CD4-positive, alpha-beta T cell (primary cell): Measurements from ENCODE around the gene MRPS11. TPM values are rescaled to one million over a fixed set of nuclear protein-coding genes. Genes with fewer than 3 reads are reported as not detected.
A peak's percentile ranks its signal among the peaks of the same experiment; 100 is the strongest.

Source experiments
- ATAC-seq: fragments of 200-7000 bp; cut with Tn5 transposase; one replicate; pipeline ENCODE4 v1.10.0; 2022; ENCODE audit warnings: mild to moderate bottlenecking; ENCODE audit not compliant: poor library complexity
- CTCF ChIA-PET: fragments of 350-600 bp; sonication (Branson Sonifier 250); formaldehyde crosslinking; loops from one replicate; lab custom pipeline; 2021; ENCODE audit warnings: antibody characterized with exemption, inconsistent platforms; lab: Charles Lee
- POLR2A ChIA-PET: fragments of 350-600 bp; sonication (Branson Sonifier 250); formaldehyde crosslinking; loops from one replicate; lab custom pipeline; 2021; ENCODE audit warnings: antibody characterized with exemption, inconsistent platforms; lab: Charles Lee
- DNase-seq, 14 experiments: peaks; one replicate each; pipeline ENCODE4 v3.0.0-alpha.2; 2013 to 2020; ENCODE audit warnings: mixed read lengths in 2 of 14
- H3K27ac ChIP-seq, 2 donors: one replicate each; pipeline versions ENCODE4 v1.5.1 to v1.7.0; 2013; ENCODE audit warnings: low read length in 2 of 2, low read depth in 1 of 2, mild to moderate bottlenecking in 1 of 2
- H3K27me3 ChIP-seq, 2 experiments: 1 replicate in 1 of 2; 2 replicates in 1 of 2; pipeline versions ENCODE4 v1.6.1 to v1.7.0; 2013; ENCODE audit warnings: low read length in 2 of 2, control low read depth in 1 of 2, mild to moderate bottlenecking in 1 of 2, moderate library complexity in 1 of 2; ENCODE audit not compliant: insufficient read depth in 2 of 2, control insufficient read depth in 1 of 2
- H3K36me3 ChIP-seq: one replicate; pipeline ENCODE4 v1.6.1; 2013; ENCODE audit warnings: low read length, control low read depth; ENCODE audit not compliant: insufficient read depth
- H3K4me1 ChIP-seq: one replicate; pipeline ENCODE4 v1.6.1; 2013; ENCODE audit warnings: low read length, control low read depth; ENCODE audit not compliant: insufficient read depth
- H3K4me3 ChIP-seq: one replicate; pipeline ENCODE4 v1.5.1; 2013; ENCODE audit warnings: mild to moderate bottlenecking, low read length, moderate library complexity
- H3K9me3 ChIP-seq, 2 experiments: 1 replicate in 1 of 2; 2 replicates in 1 of 2; pipeline versions ENCODE4 v1.6.1 to v1.7.0; 2013; ENCODE audit warnings: low read length in 2 of 2, mild to moderate bottlenecking in 2 of 2, control low read depth in 1 of 2, moderate library complexity in 1 of 2; ENCODE audit not compliant: control insufficient read depth in 1 of 2, insufficient read depth in 1 of 2
- H3K27ac Mint-ChIP-seq: one replicate; pipeline ENCODE4 v1.8.0; 2020; ENCODE audit warnings: mixed read lengths
- H3K27me3 Mint-ChIP-seq: one replicate; pipeline ENCODE4 v1.8.0; 2021; ENCODE audit warnings: mixed read lengths
- H3K36me3 Mint-ChIP-seq: one replicate; pipeline ENCODE4 v1.8.0; 2021; ENCODE audit warnings: low read depth, mixed read lengths
- H3K4me1 Mint-ChIP-seq: one replicate; pipeline ENCODE4 v1.8.0; 2021; ENCODE audit warnings: low read depth, mixed read lengths
- H3K4me3 Mint-ChIP-seq: one replicate; pipeline ENCODE4 v1.8.0; 2020; ENCODE audit warnings: mild to moderate bottlenecking, mixed read lengths
- H3K9me3 Mint-ChIP-seq: one replicate; pipeline ENCODE4 v1.8.0; 2020; ENCODE audit warnings: mixed read lengths
- CTCF ChIP-seq: fragments of 200-600 bp; IDR thresholded peaks from one replicate; pipeline ENCODE4 v1.8.0; 2022; ENCODE audit warnings: antibody characterized with exemption, mild to moderate bottlenecking
- intact Hi-C, 2 experiments: fragments of 100-400 bp; cut with DNase I in 1 of 2; cut with micrococcal nuclease in 1 of 2; formaldehyde crosslinking; loops; one replicate each; pipeline versions ENCODE4 v1.15.1 to v1.9.0; 2023 to 2025; cut with DNase I, micrococcal nuclease
- total RNA-seq, 174 experiments: library from RNA in 2 of 174; stranded (reverse) in 2 of 174; gene quantifications; one replicate each; pipeline ENCODE4 v1.2.3 and lab custom pipeline; 2021 to 2026

Gene MRPS11
- total RNA-seq, 2 experiments from 2014 or later = 8.0 to 8.4 TPM

- Mint-ChIP-seq H3K27ac (no peak overlapping the region), H3K9me3 (no peaks in the 10 kb centered on the region), H3K27me3 (peaks cover 4% of the 10 kb centered on the region), H3K4me1 (peaks cover 9% of the 10 kb centered on the region), H3K4me3 (no peak overlapping the region), H3K36me3 (peaks cover 21% of the 10 kb centered on the region)
- Histone ChIP-seq H3K4me3 (no peak overlapping the region), H3K27me3 (no peaks in the 10 kb centered on the region), H3K36me3 (peaks cover 24% of the 10 kb centered on the region), H3K27ac (no peak overlapping the region), H3K4me1 (peaks cover 12% of the 10 kb centered on the region), H3K9me3 (no peaks in the 10 kb centered on the region)
- ATAC-seq (no peak), DNase-seq (no peak)
- no peak for TF ChIP-seq CTCF
- ChIA-PET CTCF (interaction anchor here (1.1 to 1.2 kb wide), 2 partner anchors 11 kb away, joined by 3 read pairs; no protein-coding TSS in a partner anchor), POLR2A (interaction anchor here (2.4 kb wide), 1 partner anchor 13 kb away, joined by 10 read pairs; the partner anchor contains the start of genes MRPL46 and MRPS11)
- intact Hi-C loops = no loop called here
These were observed 13.3 kb upstream of the MRPS11 start for GRCh38 chr15:88454236-88454635.

GRCh38 chr15:88454867-88455810, 12.4 kb upstream of the MRPS11 start:
- ChIA-PET CTCF (interaction anchor here (1.1 to 1.2 kb wide), 2 partner anchors 11 to 12 kb away, joined by 3 read pairs; no protein-coding TSS in a partner anchor), POLR2A (interaction anchor here (2.4 kb wide), 1 partner anchor 12 kb away, joined by 10 read pairs; the partner anchor contains the start of genes MRPL46 and MRPS11)
- no peaks in the 10 kb centered on the region for H3K9me3 ChIP-seq
- Mint-ChIP-seq H3K4me3 (no peak overlapping the region), H3K27me3 (peaks cover under 1% of the 10 kb centered on the region), H3K27ac (no peak overlapping the region), H3K9me3 (no peaks in the 10 kb centered on the region), H3K36me3 (peaks cover 30% of the 10 kb centered on the region), H3K4me1 (peaks cover 6% of the 10 kb centered on the region)
- DNase-seq (peak in 13 of 14 experiments; percentile 9 to 69 (median 24)), ATAC-seq (peak; percentile 90)
- H3K4me1 ChIP-seq = peaks cover 9% of the 10 kb centered on the region
- no peaks in the 10 kb centered on the region for H3K27me3 ChIP-seq
- no peak overlapping the region for H3K4me3 ChIP-seq
- TF ChIP-seq CTCF = peak; percentile 58
- intact Hi-C loops = no loop called here
- H3K36me3 ChIP-seq = peaks cover 33% of the 10 kb centered on the region
- no peak overlapping the region for H3K27ac ChIP-seq

GRCh38 chr15:88456733-88457132, 10.8 kb upstream of the MRPS11 start:
- CTCF ChIA-PET = interaction anchor here (1.0 kb wide), 1 partner anchor 11 kb away, joined by 3 read pairs; no protein-coding TSS in a partner anchor
- Histone ChIP-seq H3K4me3 (no peak overlapping the region), H3K9me3 (no peaks in the 10 kb centered on the region), H3K36me3 (peaks cover 45% of the 10 kb centered on the region), H3K27me3 (no peaks in the 10 kb centered on the region), H3K27ac (no peak overlapping the region), H3K4me1 (peaks cover 8% of the 10 kb centered on the region)
- TF ChIP-seq CTCF = no peak
- intact Hi-C loops = no loop called here
- ATAC-seq = no peak
- H3K9me3 Mint-ChIP-seq = no peaks in the 10 kb centered on the region
- peaks cover 5% of the 10 kb centered on the region for H3K4me1 Mint-ChIP-seq
- no peaks in the 10 kb centered on the region for H3K27me3 Mint-ChIP-seq
- no peak for DNase-seq
- H3K4me3 Mint-ChIP-seq = no peak overlapping the region
- H3K36me3 Mint-ChIP-seq = peaks cover 46% of the 10 kb centered on the region
- H3K27ac Mint-ChIP-seq = no peak overlapping the region
- POLR2A ChIA-PET = interaction anchor here (1.0 kb wide), 1 partner anchor 11 kb away, joined by 3 read pairs; the partner anchor contains the start of genes MRPL46 and MRPS11
